ENCODE results near the gene PKIG. TPM values are rescaled to one million over a fixed set of nuclear protein-coding genes. Genes with fewer than 3 reads are reported as not detected.

PKIG gene
- total RNA-seq, 1 experiment from 2014 or later = 27.0 TPM

DNA sequence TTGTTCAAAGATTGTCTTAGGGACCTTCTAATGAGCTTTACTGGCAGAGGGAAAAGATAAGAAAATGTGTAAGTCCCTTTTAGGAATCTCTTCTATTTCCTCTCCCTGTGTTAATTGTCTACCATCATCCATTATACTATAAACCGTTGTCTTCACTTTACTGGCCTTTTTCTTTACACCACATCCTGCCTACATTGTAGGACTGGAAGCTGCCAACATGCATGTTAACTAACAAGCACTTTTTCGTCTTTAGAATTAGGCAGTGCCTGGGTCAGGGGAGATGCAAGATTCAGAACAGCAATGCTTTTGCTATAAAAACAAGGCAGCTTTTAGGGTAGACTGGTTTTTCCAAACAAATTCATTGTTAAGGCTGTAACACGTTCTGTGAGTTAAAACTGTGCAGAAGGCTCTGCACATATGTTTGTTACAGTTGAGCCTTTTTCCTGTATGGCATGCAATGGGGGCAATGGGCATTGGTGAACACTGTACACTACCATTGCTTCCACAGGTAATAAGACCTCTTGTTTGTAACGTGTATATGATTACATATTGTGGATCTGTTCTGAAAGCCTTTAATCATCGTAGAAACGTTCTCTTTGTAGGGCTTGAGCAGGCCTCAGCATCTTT, 10.9 kb upstream of the PKIG start:
- Histone ChIP-seq H4K5ac (ENCODE audit: insufficient read length, low read depth, low read length) (no peak overlapping the region), H3K4me1 (ENCODE audit: insufficient read depth, low read length) (no peaks in the 10 kb centered on the region), H3K79me2 (ENCODE audit: insufficient read depth, low read length) (no peaks in the 10 kb centered on the region), H3K23ac (ENCODE audit: insufficient read length, low read depth, low read length) (no peak overlapping the region), H2BK20ac (ENCODE audit: low read depth, low read length, poor library complexity, severe bottlenecking) (no peak overlapping the region), H4K20me1 (ENCODE audit: control insufficient read depth, insufficient read depth, insufficient read length) (no peaks in the 10 kb centered on the region), H3K79me1 (ENCODE audit: insufficient read depth, low read depth, low read length, poor library complexity, severe bottlenecking) (no peaks in the 10 kb centered on the region), H3K23me2 (ENCODE audit: insufficient read length, low read depth, low read length, poor library complexity, severe bottlenecking) (no peaks in the 10 kb centered on the region), H3K9ac (ENCODE audit: extremely low read depth, insufficient read length, low read length) (no peak overlapping the region), H2BK12ac (ENCODE audit: insufficient read length, low read depth, low read length) (no peak overlapping the region), H2BK120ac (ENCODE audit: low read depth, low read length, poor library complexity, severe bottlenecking) (no peak overlapping the region), H3T11ph (ENCODE audit: low read length) (no peak overlapping the region), H3K4me2 (ENCODE audit: insufficient read depth, insufficient read length, low read length) (no peak overlapping the region), H3K9me3 (ENCODE audit: control insufficient read depth, low read depth, low read length) (no peaks in the 10 kb centered on the region), H3K56ac (ENCODE audit: insufficient read length, low read depth, low read length) (no peak overlapping the region), H4K91ac (ENCODE audit: insufficient read length, low read depth, low read length) (no peak overlapping the region), H2BK5ac (ENCODE audit: insufficient read length, low read length) (no peak overlapping the region), H2BK15ac (ENCODE audit: low read depth, low read length) (no peak overlapping the region), H3K27ac (ENCODE audit: insufficient read length, low read depth, low read length) (no peak overlapping the region), H3K27me3 (ENCODE audit: insufficient read depth, low read length) (no peaks in the 10 kb centered on the region), H2AK5ac (ENCODE audit: insufficient read length, low read length) (no peak overlapping the region), H4K8ac (replicated peaks; ENCODE audit: insufficient read length, low read depth, low read length) (no peak overlapping the region), H2AFZ (ENCODE audit: low read length) (no peak overlapping the region), H3K18ac (ENCODE audit: insufficient read length, low read depth, low read length) (no peak overlapping the region), H3K4ac (ENCODE audit: low read depth, low read length) (no peak overlapping the region), H3K14ac (ENCODE audit: insufficient read depth, low read length) (no peak overlapping the region)
- Mint-ChIP-seq H3K4me3 (no peak overlapping the region), H3K36me3 (ENCODE audit: insufficient read depth in 1 of 3, low read depth in 3 of 3) (no peaks in the 10 kb centered on the region), H3K4me1 (peaks cover 0 to 8% of the 10 kb centered on the region in 2 experiments; a peak in 2 of 4 replicates), H3K27me3 (ENCODE audit: low read depth) (no peaks in the 10 kb centered on the region), H3K9me3 (no peaks in the 10 kb centered on the region), H3K27ac (no peak overlapping the region)
- DNase-seq = no peak
- TF ChIP-seq, protein P1, sequence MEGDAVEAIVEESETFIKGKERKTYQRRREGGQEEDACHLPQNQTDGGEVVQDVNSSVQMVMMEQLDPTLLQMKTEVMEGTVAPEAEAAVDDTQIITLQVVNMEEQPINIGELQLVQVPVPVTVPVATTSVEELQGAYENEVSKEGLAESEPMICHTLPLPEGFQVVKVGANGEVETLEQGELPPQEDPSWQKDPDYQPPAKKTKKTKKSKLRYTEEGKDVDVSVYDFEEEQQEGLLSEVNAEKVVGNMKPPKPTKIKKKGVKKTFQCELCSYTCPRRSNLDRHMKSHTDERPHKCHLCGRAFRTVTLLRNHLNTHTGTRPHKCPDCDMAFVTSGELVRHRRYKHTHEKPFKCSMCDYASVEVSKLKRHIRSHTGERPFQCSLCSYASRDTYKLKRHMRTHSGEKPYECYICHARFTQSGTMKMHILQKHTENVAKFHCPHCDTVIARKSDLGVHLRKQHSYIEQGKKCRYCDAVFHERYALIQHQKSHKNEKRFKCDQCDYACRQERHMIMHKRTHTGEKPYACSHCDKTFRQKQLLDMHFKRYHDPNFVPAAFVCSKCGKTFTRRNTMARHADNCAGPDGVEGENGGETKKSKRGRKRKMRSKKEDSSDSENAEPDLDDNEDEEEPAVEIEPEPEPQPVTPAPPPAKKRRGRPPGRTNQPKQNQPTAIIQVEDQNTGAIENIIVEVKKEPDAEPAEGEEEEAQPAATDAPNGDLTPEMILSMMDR (conservative IDR thresholded peaks at IDR 0.05) = no peak
- WGBS (ENCODE audit: extremely low coverage, insufficient read length, low lambda C conversion rate) = no CpG with 5 or more reads among the region's 6 CpGs
